IPS-15b (cell line): ENCODE measurements around the gene SUSD3.

Source experiments
- H3K27me3 ChIP-seq: one replicate; pipeline ENCODE4 v1.6.1; 2013; ENCODE audit warnings: low read length; ENCODE audit not compliant: control insufficient read depth, insufficient read depth
- H3K36me3 ChIP-seq: one replicate; pipeline ENCODE4 v1.6.1; 2013; ENCODE audit warnings: low read length; ENCODE audit not compliant: control insufficient read depth, insufficient read depth
- H3K4me1 ChIP-seq: one replicate; pipeline ENCODE4 v1.6.1; 2013; ENCODE audit warnings: mild to moderate bottlenecking, low read length; ENCODE audit not compliant: control insufficient read depth, insufficient read depth
- H3K4me3 ChIP-seq: one replicate; pipeline ENCODE4 v1.5.1; 2013; ENCODE audit warnings: low read depth, low read length
- H3K9ac ChIP-seq: one replicate; pipeline ENCODE4 v1.6.1; 2013; ENCODE audit warnings: low read depth, mild to moderate bottlenecking, low read length
- H3K9me3 ChIP-seq: one replicate; pipeline ENCODE4 v1.6.1; 2013; ENCODE audit warnings: mild to moderate bottlenecking, low read length; ENCODE audit not compliant: control insufficient read depth, insufficient read depth

Gene SUSD3

DNA sequence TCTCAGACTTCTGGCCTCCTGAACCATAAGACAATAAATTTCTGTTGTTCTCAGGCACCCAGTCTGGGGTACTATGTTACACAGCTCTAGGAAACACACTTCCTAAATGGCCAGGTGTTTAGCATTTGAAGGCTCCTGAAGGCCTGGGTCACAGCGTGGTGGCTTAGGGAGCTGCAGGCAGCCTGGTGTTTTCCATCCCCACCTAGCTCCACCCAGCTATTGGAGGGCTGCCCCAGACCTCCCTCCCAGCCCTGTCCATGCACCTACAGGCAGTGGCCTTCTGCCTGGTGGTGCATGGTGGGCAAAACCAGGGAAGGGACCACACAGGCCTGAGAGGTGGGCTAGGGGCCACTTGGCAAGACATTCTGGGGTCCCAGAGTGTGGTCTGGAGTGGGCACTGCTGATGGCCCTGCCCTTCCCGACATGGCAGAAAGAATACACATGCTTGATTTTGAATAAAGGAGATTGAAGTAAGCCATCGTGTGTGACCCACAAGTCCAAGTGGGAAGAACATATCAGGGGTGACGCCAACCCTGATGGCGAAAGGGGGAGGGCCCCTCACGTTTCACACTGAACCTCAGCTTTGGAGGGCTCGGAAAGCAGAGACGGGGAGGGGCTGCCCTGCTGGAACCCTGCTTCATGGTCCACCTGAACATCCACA lies 1.3 kb upstream of the SUSD3 start:
- Histone ChIP-seq H3K9ac (no peak overlapping the region), H3K4me1 (peaks cover 11% of the 10 kb centered on the region), H3K9me3 (no peaks in the 10 kb centered on the region), H3K4me3 (no peak overlapping the region), H3K27me3 (peaks cover 3% of the 10 kb centered on the region), H3K36me3 (no peaks in the 10 kb centered on the region)

DNA sequence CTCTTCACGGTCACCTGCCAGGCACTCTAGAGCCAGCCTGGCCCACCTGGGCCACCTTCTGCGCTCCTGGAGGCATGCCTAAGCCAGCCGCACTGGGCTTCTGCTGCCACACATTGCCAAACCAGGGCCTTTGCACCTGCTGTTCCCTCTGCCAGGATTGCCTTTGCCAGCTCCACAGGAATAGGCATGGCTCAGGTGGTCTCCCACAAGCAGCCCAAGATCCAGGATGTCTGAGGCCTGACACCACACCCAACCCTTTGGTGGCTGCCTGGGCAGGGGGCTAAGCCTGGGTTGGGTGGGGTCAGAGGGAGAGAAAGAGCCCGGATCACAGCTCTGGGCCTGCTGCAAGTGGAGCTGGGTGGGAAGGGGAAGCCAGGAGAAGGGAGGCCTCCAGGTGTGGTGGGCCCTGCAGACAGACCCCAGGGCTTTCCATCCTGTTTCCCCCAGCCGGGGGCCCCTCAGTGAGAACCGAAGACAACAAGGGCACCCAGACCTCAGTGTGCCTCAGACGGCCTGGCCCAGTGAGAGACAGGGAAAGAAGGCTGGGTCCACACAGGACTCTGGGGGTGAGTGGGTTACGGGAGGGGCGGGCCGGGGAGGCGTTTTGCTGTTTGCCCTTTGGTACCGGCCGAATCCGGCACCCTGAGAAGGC lies 672 bp upstream of the SUSD3 start:
- H3K4me1 ChIP-seq: peaks cover 11% of the 10 kb centered on the region
- H3K27me3 ChIP-seq: peaks cover 3% of the 10 kb centered on the region
- no peaks in the 10 kb centered on the region for H3K9me3 ChIP-seq
- H3K36me3 ChIP-seq: no peaks in the 10 kb centered on the region
- peak overlapping the region; percentile 18 for H3K4me3 ChIP-seq
- no peak overlapping the region for H3K9ac ChIP-seq

DNA sequence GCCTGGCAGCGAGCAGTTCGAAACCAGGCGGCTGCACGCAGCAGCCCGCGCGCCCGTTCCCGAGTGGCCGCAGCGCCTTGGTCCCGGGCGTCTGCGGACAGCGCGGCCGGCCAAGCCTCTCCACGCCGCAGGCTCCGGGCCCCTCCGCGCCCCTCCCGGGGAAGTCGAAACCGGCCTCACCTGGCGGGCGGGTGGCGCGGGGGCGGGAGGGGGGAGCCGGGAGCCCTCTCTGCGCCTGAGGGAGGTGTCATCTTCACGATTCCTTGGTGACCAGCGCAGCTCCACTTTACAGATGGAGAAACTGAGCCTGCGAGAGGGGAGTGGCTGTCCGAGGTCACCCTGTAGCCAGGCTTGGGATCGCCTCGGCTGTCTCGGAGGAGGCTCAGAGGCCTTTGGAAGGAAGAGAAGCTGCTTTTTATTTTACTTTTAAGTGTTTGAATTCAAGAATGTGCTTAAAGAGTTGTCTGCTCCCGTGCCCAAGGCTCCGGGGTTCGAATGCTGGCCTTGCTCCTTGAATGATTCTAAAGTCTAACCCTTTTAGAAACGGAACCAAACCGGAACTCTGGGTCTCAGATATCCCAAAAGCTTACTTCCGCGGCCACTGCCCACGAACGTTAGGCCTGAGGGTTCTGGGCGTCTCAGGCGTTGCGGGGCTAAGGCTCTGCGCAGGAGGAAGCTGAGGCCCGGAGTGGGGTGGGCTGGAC lies 662 bp downstream of the SUSD3 start:
- H3K9ac ChIP-seq: no peak overlapping the region
- H3K4me1 ChIP-seq: peaks cover 4% of the 10 kb centered on the region
- H3K4me3 ChIP-seq: peak overlapping the region; percentile 43
- H3K36me3 ChIP-seq: no peaks in the 10 kb centered on the region
- peaks cover 3% of the 10 kb centered on the region for H3K27me3 ChIP-seq
- no peaks in the 10 kb centered on the region for H3K9me3 ChIP-seq

DNA sequence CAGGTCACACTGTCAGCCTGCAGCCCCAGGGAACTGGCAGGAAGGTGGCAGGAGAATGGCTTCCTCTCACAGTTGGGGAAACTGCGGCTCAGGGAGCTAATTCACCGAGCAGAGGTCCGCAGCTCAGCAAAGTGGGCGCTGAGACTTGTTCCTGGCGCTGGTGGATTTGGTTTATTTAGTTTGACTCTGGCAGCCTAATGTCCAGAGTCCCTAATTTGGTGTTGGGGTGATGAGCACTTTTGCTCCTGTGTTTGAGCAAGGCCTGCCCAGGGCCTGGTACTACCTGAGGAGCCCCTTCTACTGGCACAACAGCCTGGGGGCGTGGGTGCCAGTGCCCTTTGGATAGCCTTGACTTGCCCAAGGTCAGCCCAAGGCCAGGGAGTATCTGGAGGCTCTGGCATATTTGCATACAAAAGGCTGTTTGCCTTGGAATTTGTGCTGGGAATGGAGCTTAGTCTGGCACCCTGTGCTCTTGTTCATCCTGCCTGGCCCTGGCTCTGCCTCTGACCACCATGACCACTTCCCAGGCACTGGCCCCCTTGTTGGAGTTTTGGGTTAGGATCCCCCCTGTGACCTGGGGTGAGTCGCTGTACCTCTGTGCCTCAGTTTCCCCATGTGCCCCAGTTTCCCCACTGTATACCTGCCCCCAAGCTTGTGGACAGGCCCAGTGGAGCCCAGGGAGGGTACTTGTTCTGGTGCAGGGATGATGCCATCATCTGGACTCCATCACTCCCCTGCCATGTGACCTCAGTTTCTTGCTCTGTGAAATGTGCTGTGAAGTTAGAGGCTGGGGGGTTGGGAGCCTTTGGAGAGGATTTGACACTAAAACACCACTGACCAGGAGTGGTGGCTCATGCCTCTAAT lies 1.4 kb downstream of the SUSD3 start:
- H3K27me3 ChIP-seq: peaks cover 3% of the 10 kb centered on the region
- no peaks in the 10 kb centered on the region for H3K36me3 ChIP-seq
- no peaks in the 10 kb centered on the region for H3K9me3 ChIP-seq
- H3K4me1 ChIP-seq: peaks cover 4% of the 10 kb centered on the region
- H3K4me3 ChIP-seq: no peak overlapping the region
- no peak overlapping the region for H3K9ac ChIP-seq

DNA sequence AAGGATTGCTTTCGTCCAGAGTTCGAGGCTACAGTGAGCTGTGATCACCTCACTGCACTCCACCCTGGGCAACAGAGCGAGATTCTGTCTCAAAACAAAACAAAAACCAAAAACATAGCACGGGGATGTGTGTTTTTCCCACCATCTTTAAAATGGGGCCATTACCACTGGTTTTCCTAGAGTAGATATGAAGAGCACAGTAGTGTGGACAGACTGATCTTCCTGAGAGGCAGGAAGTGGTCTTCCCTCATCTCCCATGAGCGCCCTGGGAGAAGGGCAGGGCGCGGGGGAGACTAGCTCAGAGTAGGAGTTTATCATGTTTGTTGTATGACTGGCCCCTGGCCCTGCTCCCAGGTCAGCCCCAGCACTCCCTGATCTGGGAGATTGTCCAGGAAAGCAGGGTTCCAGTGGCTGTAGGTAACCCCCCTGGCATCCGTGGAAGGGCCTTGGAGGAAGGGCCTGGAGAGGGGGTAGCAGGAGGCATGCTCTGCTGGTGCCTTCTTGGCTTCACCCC lies 2.3 kb downstream of the SUSD3 start:
- no peaks in the 10 kb centered on the region for H3K36me3 ChIP-seq
- H3K9me3 ChIP-seq: no peaks in the 10 kb centered on the region
- peaks cover 4% of the 10 kb centered on the region for H3K4me1 ChIP-seq
- no peak overlapping the region for H3K9ac ChIP-seq
- H3K4me3 ChIP-seq: no peak overlapping the region
- peaks cover 3% of the 10 kb centered on the region for H3K27me3 ChIP-seq

DNA sequence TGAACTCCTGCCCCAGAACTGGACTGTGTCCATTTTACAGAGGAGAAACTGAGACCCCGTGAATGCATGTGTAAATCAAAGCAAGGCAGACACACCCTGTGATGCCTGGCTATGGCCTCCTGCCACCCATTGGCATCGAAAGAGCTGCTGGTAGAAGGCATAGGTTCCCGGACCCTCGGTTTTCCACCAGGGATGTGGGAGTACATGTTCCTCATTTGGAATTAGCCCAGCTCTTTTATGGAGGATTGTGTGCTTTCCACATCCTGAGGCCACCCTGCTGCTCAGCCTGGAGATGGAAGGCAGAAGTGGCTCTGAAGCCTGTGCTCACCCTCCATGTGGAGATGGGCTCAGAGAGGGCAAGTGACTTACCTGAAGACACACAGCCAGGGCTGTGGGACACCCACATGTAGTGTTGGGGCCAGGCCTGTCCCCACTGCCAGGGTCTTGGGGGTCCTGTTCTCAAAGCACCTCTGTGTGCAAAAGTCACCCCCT lies 2.8 kb downstream of the SUSD3 start:
- no peaks in the 10 kb centered on the region for H3K9me3 ChIP-seq
- no peak overlapping the region for H3K4me3 ChIP-seq
- no peak overlapping the region for H3K9ac ChIP-seq
- peaks cover 4% of the 10 kb centered on the region for H3K4me1 ChIP-seq
- H3K27me3 ChIP-seq: peaks cover 3% of the 10 kb centered on the region
- no peaks in the 10 kb centered on the region for H3K36me3 ChIP-seq

GRCh38 chr9:93061791-93062763 lies 3.6 kb downstream of the SUSD3 start:
- H3K4me3 ChIP-seq: no peak overlapping the region
- H3K9ac ChIP-seq: no peak overlapping the region
- peaks cover 3% of the 10 kb centered on the region for H3K27me3 ChIP-seq
- H3K36me3 ChIP-seq: no peaks in the 10 kb centered on the region
- peaks cover 1% of the 10 kb centered on the region for H3K4me1 ChIP-seq
- H3K9me3 ChIP-seq: no peaks in the 10 kb centered on the region

DNA sequence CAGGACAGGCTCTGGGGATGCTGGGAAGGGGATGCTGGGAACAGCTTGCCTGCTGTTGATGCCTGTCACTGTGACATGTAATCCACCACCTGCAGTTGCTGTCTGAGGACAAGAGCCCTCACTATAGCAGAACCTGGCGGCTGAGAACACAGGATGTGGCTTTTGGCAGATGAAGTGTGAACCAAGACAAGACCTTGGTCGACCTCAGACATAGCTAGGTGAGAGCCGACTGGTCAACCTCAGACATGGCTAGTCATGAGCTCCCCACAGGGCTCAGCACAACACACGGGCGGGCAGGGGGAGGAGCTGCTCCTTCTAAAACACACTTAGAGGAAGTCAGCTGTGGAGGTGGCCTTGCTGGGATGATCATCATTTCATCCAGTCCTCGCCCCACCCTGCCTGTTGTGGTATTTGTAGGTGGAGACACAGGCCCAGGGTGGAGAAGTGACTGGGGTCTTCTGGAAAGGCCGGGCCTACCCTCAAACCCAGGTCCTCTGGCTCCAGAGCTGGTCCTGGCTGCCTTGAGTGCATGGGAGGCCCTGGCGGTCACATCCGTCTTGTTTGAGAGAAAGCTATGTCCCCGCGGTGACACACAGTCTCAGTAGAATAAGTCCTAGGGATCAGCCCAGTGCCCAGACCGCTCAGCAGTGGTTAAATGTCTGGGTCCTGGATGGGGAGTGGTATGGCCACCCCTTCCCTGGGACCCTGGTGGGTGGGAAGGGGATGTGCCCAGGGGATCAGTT lies 6.1 kb downstream of the SUSD3 start:
- Histone ChIP-seq H3K27me3 (no peaks in the 10 kb centered on the region), H3K36me3 (no peaks in the 10 kb centered on the region), H3K4me3 (no peak overlapping the region), H3K9ac (no peak overlapping the region), H3K9me3 (no peaks in the 10 kb centered on the region), H3K4me1 (no peaks in the 10 kb centered on the region)

DNA sequence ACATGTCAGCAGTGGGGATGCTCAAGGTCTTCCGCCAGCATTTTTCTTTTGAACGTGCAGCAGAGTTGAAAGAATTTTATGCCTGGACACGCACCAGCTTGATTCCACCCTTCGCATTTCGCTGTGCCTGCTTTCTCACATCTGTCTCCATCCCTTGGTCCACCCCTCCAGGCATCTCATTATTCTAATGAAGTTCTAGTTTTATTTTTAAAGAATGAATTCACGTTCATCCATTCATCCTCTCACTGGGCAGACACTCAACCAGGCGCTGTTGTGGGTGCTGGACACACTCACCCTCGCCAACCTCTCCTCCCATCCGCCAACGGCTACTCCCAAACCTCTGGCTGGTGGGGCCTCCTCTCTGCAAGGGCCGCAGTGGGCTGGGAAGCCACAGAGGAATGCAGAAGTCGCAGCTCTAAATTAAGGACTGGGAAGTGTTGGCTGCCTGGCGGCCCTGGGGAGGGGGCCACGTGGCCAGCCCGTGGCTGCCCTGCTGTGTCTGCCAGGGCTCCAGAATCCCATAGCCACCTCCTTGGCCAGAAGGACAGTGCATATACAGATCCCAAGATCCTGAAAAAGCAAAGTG lies 6.7 kb downstream of the SUSD3 start:
- Histone ChIP-seq H3K4me1 (no peaks in the 10 kb centered on the region), H3K9me3 (no peaks in the 10 kb centered on the region), H3K9ac (no peak overlapping the region), H3K27me3 (no peaks in the 10 kb centered on the region), H3K4me3 (no peak overlapping the region), H3K36me3 (no peaks in the 10 kb centered on the region)
